C4-2B (cell line): ENCODE data around the gene LMO7.

Source experiments
- H3K27ac ChIP-seq: fragments of 450-650 bp; 2 replicates; pipeline ENCODE4 v1.5.1; 2017
- CTCF ChIP-seq: fragments of 450-650 bp; conservative IDR thresholded peaks from 2 replicates; pipeline ENCODE4 v1.5.1; 2017; ENCODE audit warnings: mild to moderate bottlenecking
- ZFX ChIP-seq: fragments of 450-650 bp; IDR thresholded peaks from 2 replicates; pipeline ENCODE4 v1.6.1; 2017

Gene LMO7

GRCh38 chr13:75797719-75798118, 161.6 kb downstream of the LMO7 start:
- no peak overlapping the region for H3K27ac ChIP-seq
- no peak for TF ChIP-seq ZFX
- TF ChIP-seq CTCF: no peak

- TF ChIP-seq CTCF (no peak), ZFX (no peak)
- no peak overlapping the region for H3K27ac ChIP-seq
Measured at GRCh38 chr13:75798353-75799255, 162.5 kb downstream of the LMO7 start.

- TF ChIP-seq CTCF: no peak; the same call in 1 of the 2 replicates
- TF ChIP-seq ZFX: no peak
- no peak overlapping the region for H3K27ac ChIP-seq
Measured at GRCh38 chr13:75800545-75800944, 164.4 kb downstream of the LMO7 start.

- TF ChIP-seq ZFX: no peak
- no peak for TF ChIP-seq CTCF
- H3K27ac ChIP-seq: no peak overlapping the region
Measured at GRCh38 chr13:75801388-75801945, 165.3 kb downstream of the LMO7 start.

GRCh38 chr13:75802161-75802560, 166.0 kb downstream of the LMO7 start:
- no peak overlapping the region for H3K27ac ChIP-seq
- no peak for TF ChIP-seq CTCF
- TF ChIP-seq ZFX: no peak

- no peak overlapping the region; the same call in 1 of the 2 replicates for H3K27ac ChIP-seq
- TF ChIP-seq ZFX (no peak), CTCF (no peak)
Measured at GRCh38 chr13:75803164-75803611, 167.1 kb downstream of the LMO7 start.

- TF ChIP-seq ZFX (no peak), CTCF (no peak)
Measured at GRCh38 chr13:75804054-75804453, 167.9 kb downstream of the LMO7 start.

More at GRCh38 chr13:75804054-75804453, 167.9 kb downstream of the LMO7 start:
- no peak overlapping the region for H3K27ac ChIP-seq
